ENCODE measurements around the gene GIPR. TPM values are rescaled to one million over a fixed set of nuclear protein-coding genes. Genes with fewer than 3 reads are reported as not detected.

GIPR gene
- total RNA-seq, 1 donor from 2014 or later: 0.53 TPM

DNA sequence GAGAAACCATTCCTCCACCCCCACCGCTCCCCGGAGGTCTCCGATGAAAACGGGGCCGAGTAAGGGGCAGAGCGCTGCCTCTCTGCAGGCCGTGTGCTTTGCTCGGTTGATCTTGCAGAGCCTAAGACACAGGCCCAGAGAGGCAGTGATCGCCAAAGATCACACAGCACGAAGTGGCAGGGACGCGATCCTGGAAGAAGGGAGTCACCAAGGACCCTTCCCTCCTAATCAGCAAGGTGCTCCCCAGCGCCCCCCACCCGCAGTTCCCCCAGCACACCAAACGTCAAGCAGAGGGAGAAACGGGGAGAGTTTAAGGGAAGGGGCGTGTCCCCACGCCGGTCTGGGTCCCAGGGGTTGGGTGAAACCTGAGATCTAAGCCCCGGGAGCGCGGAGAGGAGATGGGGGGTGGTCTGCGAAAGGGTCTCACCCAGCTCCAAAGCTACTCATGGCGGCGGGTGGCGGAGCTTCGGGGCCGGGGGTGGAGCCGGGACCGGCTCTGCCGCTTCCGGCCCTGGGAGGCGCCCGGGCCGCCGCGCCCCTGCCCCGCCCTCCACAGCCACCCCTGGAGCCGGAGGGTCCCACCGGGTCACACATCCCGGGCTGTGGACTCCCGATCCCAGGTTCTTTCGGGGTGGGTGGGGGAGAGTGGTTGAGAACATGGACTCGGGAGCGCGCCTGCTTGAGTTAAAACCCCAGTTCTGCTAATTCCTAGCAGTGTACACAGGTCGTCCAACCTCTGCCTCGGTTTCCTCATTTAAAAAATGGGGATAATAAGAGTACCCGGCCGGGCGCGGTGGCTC is 28.9 kb upstream of the GIPR start, which contains the start of gene EML2:
TSS of gene EML2 (minus strand) at position 468 of the 800 bp plus-strand sequence. CDS start at position 447, 21 bp downstream.
- DNase-seq (ENCODE audit: low read depth): peak; percentile 15
- TF ChIP-seq, protein P1, sequence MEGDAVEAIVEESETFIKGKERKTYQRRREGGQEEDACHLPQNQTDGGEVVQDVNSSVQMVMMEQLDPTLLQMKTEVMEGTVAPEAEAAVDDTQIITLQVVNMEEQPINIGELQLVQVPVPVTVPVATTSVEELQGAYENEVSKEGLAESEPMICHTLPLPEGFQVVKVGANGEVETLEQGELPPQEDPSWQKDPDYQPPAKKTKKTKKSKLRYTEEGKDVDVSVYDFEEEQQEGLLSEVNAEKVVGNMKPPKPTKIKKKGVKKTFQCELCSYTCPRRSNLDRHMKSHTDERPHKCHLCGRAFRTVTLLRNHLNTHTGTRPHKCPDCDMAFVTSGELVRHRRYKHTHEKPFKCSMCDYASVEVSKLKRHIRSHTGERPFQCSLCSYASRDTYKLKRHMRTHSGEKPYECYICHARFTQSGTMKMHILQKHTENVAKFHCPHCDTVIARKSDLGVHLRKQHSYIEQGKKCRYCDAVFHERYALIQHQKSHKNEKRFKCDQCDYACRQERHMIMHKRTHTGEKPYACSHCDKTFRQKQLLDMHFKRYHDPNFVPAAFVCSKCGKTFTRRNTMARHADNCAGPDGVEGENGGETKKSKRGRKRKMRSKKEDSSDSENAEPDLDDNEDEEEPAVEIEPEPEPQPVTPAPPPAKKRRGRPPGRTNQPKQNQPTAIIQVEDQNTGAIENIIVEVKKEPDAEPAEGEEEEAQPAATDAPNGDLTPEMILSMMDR (IDR thresholded peaks at IDR 0.05; ENCODE audit: insufficient read depth, low read length, severe bottlenecking): peak; percentile 48
- Histone ChIP-seq H3K4me3 (ENCODE audit: low read depth, low read length) (peak within 1 kb of the TSS; percentile 83), H3K36me3 (ENCODE audit: control insufficient read depth, insufficient read depth, low read length) (peaks cover 1% of the 10 kb centered on the region), H3K27me3 (ENCODE audit: control insufficient read depth, insufficient read depth, low read length) (no peaks in the 10 kb centered on the region)
- FAIRE-seq: no peak

DNA sequence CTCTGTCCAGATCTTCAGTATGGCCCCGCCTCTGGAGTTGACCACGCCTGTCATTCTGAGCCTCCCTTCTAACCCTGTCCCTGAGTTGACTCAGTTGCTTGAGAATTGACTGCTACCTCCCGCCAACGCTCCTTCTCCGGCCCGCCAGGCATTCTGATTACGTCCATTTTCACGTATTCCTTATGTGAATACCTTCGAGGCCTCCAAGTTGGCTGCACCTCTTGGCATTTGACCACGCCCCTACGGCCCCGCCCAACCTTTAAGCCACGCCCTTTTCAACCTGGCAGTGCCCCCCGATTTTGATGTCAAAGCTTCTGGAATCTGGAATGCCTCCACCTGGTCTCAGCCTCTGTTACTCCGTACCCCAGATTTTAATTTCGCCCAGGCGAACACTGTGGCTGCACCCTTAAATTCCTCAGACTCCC is 27.2 kb upstream of the GIPR start:
- peak; percentile 67 for DNase-seq (ENCODE audit: low read depth)
- H3K36me3 ChIP-seq (ENCODE audit: control insufficient read depth, insufficient read depth, low read length): peaks cover 1% of the 10 kb centered on the region
- TF ChIP-seq, protein P1 (IDR thresholded peaks at IDR 0.05; ENCODE audit: insufficient read depth, low read length, severe bottlenecking): no peak
- H3K4me3 ChIP-seq (ENCODE audit: low read depth, low read length): no peak overlapping the region
- no peaks in the 10 kb centered on the region for H3K27me3 ChIP-seq (ENCODE audit: control insufficient read depth, insufficient read depth, low read length)
- no peak for FAIRE-seq

DNA sequence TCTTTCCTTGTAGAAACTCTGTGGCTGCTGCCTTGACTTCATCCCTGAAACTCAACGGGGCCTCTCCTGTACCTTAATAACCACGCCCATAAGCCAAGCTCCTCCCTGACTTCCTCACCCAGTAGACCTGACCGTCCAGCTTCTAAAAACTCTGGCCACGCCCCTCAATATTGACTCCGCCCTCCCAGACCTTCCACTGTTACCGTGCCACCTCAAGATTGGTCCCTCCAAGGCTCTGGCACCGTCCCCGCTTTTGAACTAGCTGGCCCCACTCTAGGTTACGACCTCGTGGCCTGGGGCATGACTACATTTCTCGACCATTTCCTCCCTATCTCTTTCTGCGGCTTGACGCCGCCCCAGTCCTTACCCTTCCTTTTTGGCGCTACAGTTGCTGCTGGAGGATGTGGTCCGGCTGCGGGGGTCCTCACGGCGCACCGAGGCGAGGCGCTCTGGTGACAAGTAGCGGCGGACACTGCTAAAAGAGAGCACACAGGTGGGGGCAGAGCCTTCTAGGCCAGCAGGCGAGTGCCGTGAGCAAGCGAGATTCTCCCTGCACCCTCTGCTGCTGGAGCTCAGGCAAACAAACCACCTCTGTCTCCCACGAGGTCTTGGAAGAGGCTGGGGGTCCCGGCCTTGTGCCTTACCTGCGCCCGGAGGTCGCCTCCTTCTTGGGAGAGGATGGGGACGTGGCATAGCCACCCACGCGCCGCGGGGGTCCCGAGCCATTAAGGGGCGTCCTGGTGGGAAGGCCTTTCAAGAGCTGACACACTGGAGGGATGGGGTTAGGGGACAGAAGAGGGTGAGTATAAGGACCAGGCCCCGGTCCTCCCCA is 26.5 kb upstream of the GIPR start:
- TF ChIP-seq, protein P1 (IDR thresholded peaks at IDR 0.05; ENCODE audit: insufficient read depth, low read length, severe bottlenecking): no peak
- peak overlapping the region; percentile 26 for H3K4me3 ChIP-seq (ENCODE audit: low read depth, low read length)
- H3K36me3 ChIP-seq (ENCODE audit: control insufficient read depth, insufficient read depth, low read length): peaks cover 1% of the 10 kb centered on the region
- DNase-seq (ENCODE audit: low read depth) (peak; percentile 96), FAIRE-seq (no peak)
- no peaks in the 10 kb centered on the region for H3K27me3 ChIP-seq (ENCODE audit: control insufficient read depth, insufficient read depth, low read length)

DNA sequence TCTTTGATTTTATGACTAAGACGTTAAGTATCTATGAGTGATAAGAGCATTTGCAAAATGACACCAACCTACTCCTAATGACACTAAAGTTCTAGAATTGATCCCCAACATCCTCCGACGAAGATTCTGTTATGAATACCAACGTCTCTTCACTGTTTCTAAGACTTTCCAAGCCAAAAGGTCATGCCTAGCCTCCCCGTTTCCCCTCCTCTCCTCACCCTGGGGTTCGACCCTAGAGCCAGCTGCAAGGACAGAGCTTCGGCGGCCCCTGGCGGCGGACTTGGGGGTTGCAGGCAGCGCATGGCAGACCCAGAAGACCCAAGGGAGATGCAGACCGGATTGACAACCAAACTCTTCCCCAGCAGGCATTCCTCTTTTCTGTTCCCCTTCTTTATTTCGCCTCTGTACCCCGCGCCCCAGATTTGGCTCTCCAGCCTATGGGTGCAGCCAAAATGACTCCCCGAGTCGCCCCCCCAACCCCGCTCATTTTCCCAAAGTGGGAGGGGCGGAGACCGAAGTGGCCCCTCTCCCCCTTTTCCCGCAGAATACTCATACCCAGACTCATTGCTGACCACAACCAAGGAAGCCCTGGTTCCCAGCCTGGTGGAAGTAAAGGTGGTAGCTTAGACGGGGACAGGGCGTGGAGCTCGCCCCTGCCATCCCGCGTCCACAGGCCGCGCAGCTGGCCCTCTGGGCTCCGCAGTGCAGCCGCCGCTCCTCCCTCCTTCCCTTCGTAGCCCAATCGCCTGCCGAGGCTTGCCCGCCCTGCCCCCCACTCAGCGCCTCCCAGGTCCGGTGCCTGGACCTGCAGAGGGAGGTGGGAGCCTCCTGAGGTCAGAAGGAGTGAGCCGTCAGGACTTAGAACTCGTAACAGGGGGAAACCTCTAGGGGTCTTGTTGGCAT is 24.7 kb upstream of the GIPR start:
- Histone ChIP-seq H3K27me3 (ENCODE audit: control insufficient read depth, insufficient read depth, low read length) (no peaks in the 10 kb centered on the region), H3K4me3 (ENCODE audit: low read depth, low read length) (peak overlapping the region; percentile 14), H3K36me3 (ENCODE audit: control insufficient read depth, insufficient read depth, low read length) (no peaks in the 10 kb centered on the region)
- TF ChIP-seq, protein P1 (IDR thresholded peaks at IDR 0.05; ENCODE audit: insufficient read depth, low read length, severe bottlenecking): peak; percentile 97
- peak; percentile 59 for DNase-seq (ENCODE audit: low read depth)
- no peak for FAIRE-seq
